ENCODE data around the gene XKR3. TPM values are rescaled to one million over a fixed set of nuclear protein-coding genes. Genes with fewer than 3 reads are reported as not detected.

Gene XKR3
- total and polyA plus RNA-seq, 2 donors (not counting 1 experiment from before 2014, with no cell fraction given), result not detected

DNA sequence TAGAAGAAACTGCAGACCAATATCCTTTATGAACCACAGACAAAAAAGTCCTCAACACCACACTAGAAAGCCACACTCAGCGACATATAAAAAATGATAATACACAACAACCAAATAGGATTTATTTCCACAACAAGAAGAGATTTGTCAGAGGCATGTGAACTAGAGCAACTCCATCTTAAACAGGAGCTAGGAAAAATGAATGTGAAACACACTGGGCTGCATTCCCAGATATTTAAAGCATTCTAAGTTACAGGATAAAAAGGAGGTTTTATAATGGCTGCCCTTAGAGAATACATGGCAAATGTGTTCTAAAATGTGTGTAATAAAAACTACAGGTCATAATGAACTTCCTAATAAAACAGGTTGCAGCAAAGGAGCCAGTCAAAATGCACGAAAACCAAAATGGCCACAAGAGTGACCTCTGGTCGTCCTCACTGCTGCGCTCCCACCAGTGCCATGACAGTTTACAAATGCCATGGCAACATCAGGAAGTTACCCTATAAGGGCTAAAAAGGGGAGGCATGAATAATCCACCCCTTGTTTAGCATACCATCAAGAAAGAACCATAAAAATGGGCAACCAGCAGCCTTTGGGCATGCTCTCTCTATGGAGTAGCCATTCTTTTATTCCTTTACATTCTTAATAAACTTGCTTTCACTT lies 21.8 kb downstream of the XKR3 start:
- POLR2A ChIA-PET, result no interaction called here

DNA sequence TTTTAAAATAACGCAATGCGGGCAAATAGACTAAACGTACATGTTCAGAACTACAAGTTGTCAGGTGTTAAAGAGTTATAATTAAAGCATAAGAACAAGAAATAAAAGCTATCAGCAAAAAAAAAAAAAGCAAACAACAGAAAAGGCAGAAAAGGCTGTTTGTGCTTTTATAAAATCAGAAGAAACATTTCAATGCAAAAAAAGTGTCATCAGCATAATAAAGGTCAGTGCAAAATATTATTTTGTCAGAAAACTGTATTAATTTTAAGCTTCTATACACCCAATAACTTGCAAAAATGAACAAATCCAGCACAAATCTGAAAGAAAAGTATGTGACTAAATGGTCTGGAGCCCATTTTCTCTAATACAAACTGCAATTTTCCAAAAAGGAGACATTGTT lies 23.6 kb downstream of the XKR3 start:
- no peak for TF ChIP-seq EZH2 (IDR thresholded peaks at IDR 0.05; ENCODE audit: borderline replicate concordance, insufficient read depth, low read depth, low read length, poor library complexity, severe bottlenecking)
- TF ChIP-seq, protein P1, sequence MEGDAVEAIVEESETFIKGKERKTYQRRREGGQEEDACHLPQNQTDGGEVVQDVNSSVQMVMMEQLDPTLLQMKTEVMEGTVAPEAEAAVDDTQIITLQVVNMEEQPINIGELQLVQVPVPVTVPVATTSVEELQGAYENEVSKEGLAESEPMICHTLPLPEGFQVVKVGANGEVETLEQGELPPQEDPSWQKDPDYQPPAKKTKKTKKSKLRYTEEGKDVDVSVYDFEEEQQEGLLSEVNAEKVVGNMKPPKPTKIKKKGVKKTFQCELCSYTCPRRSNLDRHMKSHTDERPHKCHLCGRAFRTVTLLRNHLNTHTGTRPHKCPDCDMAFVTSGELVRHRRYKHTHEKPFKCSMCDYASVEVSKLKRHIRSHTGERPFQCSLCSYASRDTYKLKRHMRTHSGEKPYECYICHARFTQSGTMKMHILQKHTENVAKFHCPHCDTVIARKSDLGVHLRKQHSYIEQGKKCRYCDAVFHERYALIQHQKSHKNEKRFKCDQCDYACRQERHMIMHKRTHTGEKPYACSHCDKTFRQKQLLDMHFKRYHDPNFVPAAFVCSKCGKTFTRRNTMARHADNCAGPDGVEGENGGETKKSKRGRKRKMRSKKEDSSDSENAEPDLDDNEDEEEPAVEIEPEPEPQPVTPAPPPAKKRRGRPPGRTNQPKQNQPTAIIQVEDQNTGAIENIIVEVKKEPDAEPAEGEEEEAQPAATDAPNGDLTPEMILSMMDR (IDR thresholded peaks at IDR 0.05), result no peak
- H3K4me3 Mint-ChIP-seq, result no peak overlapping the region
- no peak overlapping the region for H3K27ac Mint-ChIP-seq
- H3K27me3 Mint-ChIP-seq, result no peaks in the 10 kb centered on the region
- no peaks in the 10 kb centered on the region for H3K9me3 ChIP-seq (ENCODE audit: control extremely low read depth in 1 of 3, control insufficient read depth in 2 of 3, insufficient read depth in 1 of 3, low read length in 2 of 3)
- H3K79me2 ChIP-seq (ENCODE audit: control insufficient read depth, insufficient read depth, low read length), result no peaks in the 10 kb centered on the region
- no peak overlapping the region for H3K4me2 ChIP-seq (replicated peaks; ENCODE audit: low read depth, low read length, poor library complexity, severe bottlenecking)
- no peak overlapping the region for H3K27ac ChIP-seq (ENCODE audit: low read length in 2 of 2)
- intact Hi-C loops (cut with micrococcal nuclease), result no loop called here
- H3K4me3 ChIP-seq (ENCODE audit: control extremely low read depth in 1 of 5, extremely low read depth in 1 of 5, insufficient read depth in 1 of 5, low read depth in 2 of 5, low read length in 4 of 5), result no peak overlapping the region
- H2AFZ ChIP-seq (ENCODE audit: insufficient read depth, low read depth, low read length, poor library complexity, severe bottlenecking), result no peak overlapping the region
- H3K36me3 ChIP-seq (replicated peaks in 1 of 2; ENCODE audit: control extremely low read depth in 1 of 2, control insufficient read depth in 1 of 2, extremely low read depth in 1 of 2, insufficient read depth in 2 of 2, low read length in 1 of 2), result no peaks in the 10 kb centered on the region
- POLR2A ChIA-PET, result no interaction called here
- WGBS (ENCODE audit: insufficient coverage), result no CpG with 5 or more reads among the region's 3 CpGs
- H3K27me3 ChIP-seq (replicated peaks in 1 of 4; ENCODE audit: control extremely low read depth in 1 of 4, control insufficient read depth in 3 of 4, insufficient read depth in 4 of 4, low read length in 3 of 4), result no peaks in the 10 kb centered on the region
- ATAC-seq (ENCODE audit: low read depth) (no peak), DNase-seq (no peak)
- H3K9me3 Mint-ChIP-seq (ENCODE audit: insufficient read depth), result no peaks in the 10 kb centered on the region
- H3K4me1 Mint-ChIP-seq, result peaks cover 24% of the 10 kb centered on the region
- no peak overlapping the region for H3K9ac ChIP-seq (ENCODE audit: low read length)
- H3K4me1 ChIP-seq (ENCODE audit: control insufficient read depth in 2 of 2, insufficient read depth in 2 of 2, low read length in 2 of 2), result peaks cover 5 to 10% of the 10 kb centered on the region in 2 donors
- no peaks in the 10 kb centered on the region for H4K20me1 ChIP-seq (ENCODE audit: control insufficient read depth, insufficient read depth, low read length, poor library complexity, severe bottlenecking)
- CTCF ChIA-PET, result no interaction called here

More for the DNA sequence above, 21.8 kb downstream of the XKR3 start:
- CTCF ChIA-PET, result no interaction called here
- H3K27ac Mint-ChIP-seq, result no peak overlapping the region
- WGBS (ENCODE audit: insufficient coverage), result 96% methylated on average over 3 of the region's 4 CpGs
- no peak for TF ChIP-seq EZH2 (IDR thresholded peaks at IDR 0.05; ENCODE audit: borderline replicate concordance, insufficient read depth, low read depth, low read length, poor library complexity, severe bottlenecking)
- TF ChIP-seq, protein P1 (IDR thresholded peaks at IDR 0.05), result no peak
- no peak overlapping the region for H3K4me2 ChIP-seq (replicated peaks; ENCODE audit: low read depth, low read length, poor library complexity, severe bottlenecking)
- H3K4me1 Mint-ChIP-seq, result peaks cover 14% of the 10 kb centered on the region
- no peaks in the 10 kb centered on the region for H3K9me3 ChIP-seq (ENCODE audit: control extremely low read depth in 1 of 3, control insufficient read depth in 2 of 3, insufficient read depth in 1 of 3, low read length in 2 of 3)
- H3K27me3 ChIP-seq (replicated peaks in 1 of 4; ENCODE audit: control extremely low read depth in 1 of 4, control insufficient read depth in 3 of 4, insufficient read depth in 4 of 4, low read length in 3 of 4), result no peaks in the 10 kb centered on the region
- no peak overlapping the region for H2AFZ ChIP-seq (ENCODE audit: insufficient read depth, low read depth, low read length, poor library complexity, severe bottlenecking)
- no peaks in the 10 kb centered on the region for H3K27me3 Mint-ChIP-seq
- no peak overlapping the region for H3K4me3 ChIP-seq (ENCODE audit: control extremely low read depth in 1 of 5, extremely low read depth in 1 of 5, insufficient read depth in 1 of 5, low read depth in 2 of 5, low read length in 4 of 5)
- no peak overlapping the region for H3K4me3 Mint-ChIP-seq
- intact Hi-C loops (cut with micrococcal nuclease), result no loop called here
- H3K27ac ChIP-seq (ENCODE audit: low read length in 2 of 2), result no peak overlapping the region
- H3K36me3 ChIP-seq (replicated peaks in 1 of 2; ENCODE audit: control extremely low read depth in 1 of 2, control insufficient read depth in 1 of 2, extremely low read depth in 1 of 2, insufficient read depth in 2 of 2, low read length in 1 of 2), result no peaks in the 10 kb centered on the region
- H4K20me1 ChIP-seq (ENCODE audit: control insufficient read depth, insufficient read depth, low read length, poor library complexity, severe bottlenecking), result no peaks in the 10 kb centered on the region
- no peak for DNase-seq
- no peaks in the 10 kb centered on the region for H3K79me2 ChIP-seq (ENCODE audit: control insufficient read depth, insufficient read depth, low read length)
- H3K9ac ChIP-seq (ENCODE audit: low read length), result no peak overlapping the region
- ATAC-seq (ENCODE audit: low read depth), result no peak
- no peaks in the 10 kb centered on the region for H3K9me3 Mint-ChIP-seq (ENCODE audit: insufficient read depth)
- H3K4me1 ChIP-seq (ENCODE audit: control insufficient read depth in 2 of 2, insufficient read depth in 2 of 2, low read length in 2 of 2), result peaks cover 5 to 7% of the 10 kb centered on the region in 2 donors

All from B cell (primary cell).